Adrenal gland (tissue), 5 donors: ENCODE data around the gene DLG2.

ENCODE experiments used
- POLR2A ChIP-seq, 2 donors: fragments of 450-650 bp; IDR thresholded peaks; one replicate each; pipeline ENCODE4 v1.6.1; 2017; ENCODE audit warnings: antibody characterized with exemption in 2 of 2, mild to moderate bottlenecking in 2 of 2, moderate library complexity in 1 of 2
- TF ChIP-seq, protein P1 (sequence below), 6 experiments: fragments of 450-650 bp in 4 of 6; fragments of 200-600 bp in 2 of 6; sonication (generic) in 1 of 6; IDR thresholded peaks; 1 replicate in 5 of 6; 2 replicates in 1 of 6; pipeline versions ENCODE4 v1.5.1 to v1.8.0; 2016 to 2021; ENCODE audit warnings: antibody characterized with exemption in 6 of 6, mild to moderate bottlenecking in 2 of 6, moderate library complexity in 1 of 6
- donor health status: DM: no; HTN: no; CAD: no.

DNA sequence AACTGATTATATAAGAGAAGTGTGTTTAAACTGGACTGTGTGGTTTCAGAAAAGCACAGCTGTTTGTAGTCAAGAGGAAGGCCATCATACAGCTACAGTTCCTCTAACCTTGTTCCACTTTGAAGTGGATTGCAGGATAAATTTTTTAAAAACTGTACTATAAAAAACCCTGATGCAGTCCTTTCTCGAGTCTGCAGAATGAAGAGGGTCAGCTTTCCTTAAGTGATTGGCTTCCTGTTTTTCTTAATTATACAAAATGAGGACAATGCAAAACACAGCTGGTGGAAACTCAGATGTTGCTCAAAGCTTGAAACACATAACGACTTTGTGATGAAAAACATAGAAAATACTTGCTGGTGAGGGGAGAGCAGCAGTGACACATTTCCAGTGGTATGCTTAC, 1060.5 kb downstream of the DLG2 start:
- no peak for TF ChIP-seq POLR2A (IDR thresholded peaks at IDR 0.05)
- TF ChIP-seq, protein P1, sequence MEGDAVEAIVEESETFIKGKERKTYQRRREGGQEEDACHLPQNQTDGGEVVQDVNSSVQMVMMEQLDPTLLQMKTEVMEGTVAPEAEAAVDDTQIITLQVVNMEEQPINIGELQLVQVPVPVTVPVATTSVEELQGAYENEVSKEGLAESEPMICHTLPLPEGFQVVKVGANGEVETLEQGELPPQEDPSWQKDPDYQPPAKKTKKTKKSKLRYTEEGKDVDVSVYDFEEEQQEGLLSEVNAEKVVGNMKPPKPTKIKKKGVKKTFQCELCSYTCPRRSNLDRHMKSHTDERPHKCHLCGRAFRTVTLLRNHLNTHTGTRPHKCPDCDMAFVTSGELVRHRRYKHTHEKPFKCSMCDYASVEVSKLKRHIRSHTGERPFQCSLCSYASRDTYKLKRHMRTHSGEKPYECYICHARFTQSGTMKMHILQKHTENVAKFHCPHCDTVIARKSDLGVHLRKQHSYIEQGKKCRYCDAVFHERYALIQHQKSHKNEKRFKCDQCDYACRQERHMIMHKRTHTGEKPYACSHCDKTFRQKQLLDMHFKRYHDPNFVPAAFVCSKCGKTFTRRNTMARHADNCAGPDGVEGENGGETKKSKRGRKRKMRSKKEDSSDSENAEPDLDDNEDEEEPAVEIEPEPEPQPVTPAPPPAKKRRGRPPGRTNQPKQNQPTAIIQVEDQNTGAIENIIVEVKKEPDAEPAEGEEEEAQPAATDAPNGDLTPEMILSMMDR (IDR thresholded peaks at IDR 0.05): no peak
